IgD-negative memory B cell (primary cell): Measurements from ENCODE around the gene MRPL44. TPM values are rescaled to one million over a fixed set of nuclear protein-coding genes. Genes with fewer than 3 reads are reported as not detected.
A peak's percentile ranks its signal among the peaks of the same experiment; 100 is the strongest.

ENCODE experiments used
- H3K27ac Mint-ChIP-seq, 3 donors: one replicate each; pipeline ENCODE4 v1.8.0; 2020 to 2022; ENCODE audit warnings: mild to moderate bottlenecking in 3 of 3, mixed read lengths in 3 of 3, moderate library complexity in 1 of 3
- H3K27me3 Mint-ChIP-seq: one replicate; pipeline ENCODE4 v1.8.0; 2021; ENCODE audit warnings: mixed read lengths
- H3K36me3 Mint-ChIP-seq: one replicate; pipeline ENCODE4 v1.8.0; 2020; ENCODE audit warnings: mild to moderate bottlenecking, mixed read lengths
- H3K4me1 Mint-ChIP-seq, 3 donors: one replicate each; pipeline ENCODE4 v1.8.0; 2020 to 2022; ENCODE audit warnings: mixed read lengths in 3 of 3, mild to moderate bottlenecking in 1 of 3
- H3K4me3 Mint-ChIP-seq, 4 donors: one replicate each; pipeline ENCODE4 v1.8.0; 2020 to 2022; ENCODE audit warnings: mild to moderate bottlenecking in 4 of 4, mixed read lengths in 4 of 4, moderate library complexity in 3 of 4
- H3K9me3 Mint-ChIP-seq, 3 donors: one replicate each; pipeline ENCODE4 v1.8.0; 2020 to 2021; ENCODE audit warnings: mixed read lengths in 3 of 3, mild to moderate bottlenecking in 1 of 3
- polyA plus RNA-seq: library from polyadenylated mRNA; unstranded; fragments of 300-500 nt; fragmentation: Illumina TruSeq; gene quantifications from one replicate; pipeline ENCODE4 v1.2.3, GENCODE V29; 2021

MRPL44 gene
- polyA plus RNA-seq, 1 donor from 2014 or later: 39.8 TPM

- Mint-ChIP-seq H3K4me3 (no peak overlapping the region), H3K36me3 (no peaks in the 10 kb centered on the region), H3K27ac (no peak overlapping the region), H3K4me1 (peaks cover 4 to 6% (median 4%) of the 10 kb centered on the region in 3 donors), H3K9me3 (no peaks in the 10 kb centered on the region), H3K27me3 (no peaks in the 10 kb centered on the region)
These were observed 14.5 kb downstream of the MRPL44 start for GRCh38 chr2:223971731-223972130.

GRCh38 chr2:223972656-223973102 is 15.4 kb downstream of the MRPL44 start:
- Mint-ChIP-seq H3K27me3 (no peaks in the 10 kb centered on the region), H3K9me3 (no peaks in the 10 kb centered on the region), H3K4me1 (peaks cover 4 to 6% (median 4%) of the 10 kb centered on the region in 3 donors), H3K27ac (no peak overlapping the region), H3K36me3 (no peaks in the 10 kb centered on the region), H3K4me3 (no peak overlapping the region)

- H3K4me3 Mint-ChIP-seq: no peak overlapping the region
- no peaks in the 10 kb centered on the region for H3K9me3 Mint-ChIP-seq
- no peaks in the 10 kb centered on the region for H3K36me3 Mint-ChIP-seq
- peaks cover 4 to 6% (median 4%) of the 10 kb centered on the region in 3 donors for H3K4me1 Mint-ChIP-seq
- H3K27ac Mint-ChIP-seq: no peak overlapping the region
- no peaks in the 10 kb centered on the region for H3K27me3 Mint-ChIP-seq
These were observed 16.3 kb downstream of the MRPL44 start for GRCh38 chr2:223973606-223974005.

- Mint-ChIP-seq H3K36me3 (no peaks in the 10 kb centered on the region), H3K4me1 (no peaks in the 10 kb centered on the region), H3K27me3 (no peaks in the 10 kb centered on the region), H3K4me3 (no peak overlapping the region), H3K9me3 (no peaks in the 10 kb centered on the region), H3K27ac (no peak overlapping the region)
These were observed 19.5 kb downstream of the MRPL44 start for GRCh38 chr2:223976635-223977226.

- Mint-ChIP-seq H3K27me3 (no peaks in the 10 kb centered on the region), H3K36me3 (no peaks in the 10 kb centered on the region), H3K9me3 (no peaks in the 10 kb centered on the region), H3K4me1 (no peaks in the 10 kb centered on the region), H3K4me3 (no peak overlapping the region), H3K27ac (no peak overlapping the region)
These were observed 21.2 kb downstream of the MRPL44 start for GRCh38 chr2:223978451-223978850.

GRCh38 chr2:223979730-223980396 is 22.6 kb downstream of the MRPL44 start:
- H3K27ac Mint-ChIP-seq: peak overlapping the region in 1 of 3 donors; percentile 19

GRCh38 chr2:223980397-223980735 is 23.1 kb downstream of the MRPL44 start:
- peak overlapping the region in 1 of 3 donors; percentile 19 for H3K27ac Mint-ChIP-seq
- H3K36me3 Mint-ChIP-seq: no peaks in the 10 kb centered on the region
- H3K4me3 Mint-ChIP-seq: no peak overlapping the region
- H3K4me1 Mint-ChIP-seq: no peaks in the 10 kb centered on the region
- no peaks in the 10 kb centered on the region for H3K9me3 Mint-ChIP-seq
- no peaks in the 10 kb centered on the region for H3K27me3 Mint-ChIP-seq

More at GRCh38 chr2:223979730-223980396, 22.6 kb downstream of the MRPL44 start:
- Mint-ChIP-seq H3K9me3 (no peaks in the 10 kb centered on the region), H3K36me3 (no peaks in the 10 kb centered on the region), H3K27me3 (no peaks in the 10 kb centered on the region), H3K4me1 (no peaks in the 10 kb centered on the region), H3K4me3 (no peak overlapping the region)

- H3K27ac Mint-ChIP-seq: no peak overlapping the region
These were observed 23.5 kb downstream of the MRPL44 start for GRCh38 chr2:223980803-223981202.

GRCh38 chr2:223981241-223981640 is 24.0 kb downstream of the MRPL44 start:
- Mint-ChIP-seq H3K9me3 (no peaks in the 10 kb centered on the region), H3K4me1 (no peaks in the 10 kb centered on the region), H3K27ac (no peak overlapping the region), H3K36me3 (no peaks in the 10 kb centered on the region), H3K4me3 (no peak overlapping the region), H3K27me3 (peaks cover under 1% of the 10 kb centered on the region)

More at GRCh38 chr2:223980803-223981202, 23.5 kb downstream of the MRPL44 start:
- H3K36me3 Mint-ChIP-seq: no peaks in the 10 kb centered on the region
- H3K27me3 Mint-ChIP-seq: no peaks in the 10 kb centered on the region
- no peak overlapping the region for H3K4me3 Mint-ChIP-seq
- no peaks in the 10 kb centered on the region for H3K4me1 Mint-ChIP-seq
- no peaks in the 10 kb centered on the region for H3K9me3 Mint-ChIP-seq

- H3K4me1 Mint-ChIP-seq: peaks cover 0 to 2% (median 0%) of the 10 kb centered on the region in 3 donors
- H3K27me3 Mint-ChIP-seq: peaks cover 4% of the 10 kb centered on the region
- H3K9me3 Mint-ChIP-seq: peaks cover 0 to 2% (median 0%) of the 10 kb centered on the region in 3 donors
- H3K4me3 Mint-ChIP-seq: no peak overlapping the region
- no peaks in the 10 kb centered on the region for H3K36me3 Mint-ChIP-seq
- peak overlapping the region in 1 of 3 donors; percentile 57 for H3K27ac Mint-ChIP-seq
These were observed 32.1 kb downstream of the MRPL44 start for GRCh38 chr2:223989206-223989855.

- H3K27me3 Mint-ChIP-seq: peaks cover 4% of the 10 kb centered on the region
- H3K4me3 Mint-ChIP-seq: no peak overlapping the region
- peaks cover 0 to 2% (median 0%) of the 10 kb centered on the region in 3 donors for H3K4me1 Mint-ChIP-seq
- H3K9me3 Mint-ChIP-seq: peaks cover 0 to 2% (median 0%) of the 10 kb centered on the region in 3 donors
- peak overlapping the region in 1 of 3 donors; percentile 57 for H3K27ac Mint-ChIP-seq
- no peaks in the 10 kb centered on the region for H3K36me3 Mint-ChIP-seq
These were observed 32.6 kb downstream of the MRPL44 start for GRCh38 chr2:223989856-223990232.

GRCh38 chr2:223991611-223992010 is 34.3 kb downstream of the MRPL44 start:
- H3K4me3 Mint-ChIP-seq: no peak overlapping the region
- H3K27ac Mint-ChIP-seq: no peak overlapping the region
- H3K27me3 Mint-ChIP-seq: no peaks in the 10 kb centered on the region
- peaks cover 0 to 2% (median 0%) of the 10 kb centered on the region in 3 donors for H3K9me3 Mint-ChIP-seq
- peaks cover 0 to 2% (median 0%) of the 10 kb centered on the region in 3 donors for H3K4me1 Mint-ChIP-seq
- H3K36me3 Mint-ChIP-seq: no peaks in the 10 kb centered on the region

- H3K27ac Mint-ChIP-seq: no peak overlapping the region
- peaks cover 0 to 2% (median 0%) of the 10 kb centered on the region in 3 donors for H3K4me1 Mint-ChIP-seq
- H3K9me3 Mint-ChIP-seq: peaks cover 0 to 2% (median 0%) of the 10 kb centered on the region in 3 donors
- H3K27me3 Mint-ChIP-seq: no peaks in the 10 kb centered on the region
- no peak overlapping the region for H3K4me3 Mint-ChIP-seq
- H3K36me3 Mint-ChIP-seq: no peaks in the 10 kb centered on the region
These were observed 36.5 kb downstream of the MRPL44 start for GRCh38 chr2:223993634-223994232.

GRCh38 chr2:223994562-223995162 is 37.4 kb downstream of the MRPL44 start:
- Mint-ChIP-seq H3K36me3 (no peaks in the 10 kb centered on the region), H3K27me3 (no peaks in the 10 kb centered on the region), H3K27ac (no peak overlapping the region), H3K4me3 (no peak overlapping the region), H3K9me3 (peaks cover 0 to 2% (median 0%) of the 10 kb centered on the region in 3 donors), H3K4me1 (no peaks in the 10 kb centered on the region)

GRCh38 chr2:223995569-223995968 is 38.3 kb downstream of the MRPL44 start:
- no peaks in the 10 kb centered on the region for H3K4me1 Mint-ChIP-seq

More at GRCh38 chr2:223995569-223995968, 38.3 kb downstream of the MRPL44 start:
- peaks cover 0 to 2% (median 0%) of the 10 kb centered on the region in 3 donors for H3K9me3 Mint-ChIP-seq
- H3K27me3 Mint-ChIP-seq: no peaks in the 10 kb centered on the region
- H3K27ac Mint-ChIP-seq: no peak overlapping the region
- H3K36me3 Mint-ChIP-seq: no peaks in the 10 kb centered on the region
- H3K4me3 Mint-ChIP-seq: no peak overlapping the region
